ENCODE results near the gene NTM.
"Not testable (repeated sequence)": the region's sequence is repeated elsewhere in the genome, so short reads cannot be mapped to it uniquely, and the experiment has no call there.

Gene NTM

GRCh38 chr11:132367293-132367692 lies 996.9 kb downstream of the NTM start:
- H3K27me3 ChIP-seq (replicated peaks; ENCODE audit: control insufficient read depth, insufficient read depth, low read length, poor library complexity, severe bottlenecking): no peaks in the 10 kb centered on the region
- no peaks in the 10 kb centered on the region for H3K4me1 ChIP-seq (ENCODE audit: control insufficient read depth, insufficient read depth, low read length, poor library complexity, severe bottlenecking)
- no peaks in the 10 kb centered on the region for H3K36me3 ChIP-seq (ENCODE audit: control insufficient read depth, insufficient read depth, low read length)
- H3K4me3 ChIP-seq (ENCODE audit: insufficient read depth, low read depth, low read length, poor library complexity, severe bottlenecking): no peak overlapping the region
- no peak for DNase-seq
- H3K9me3 ChIP-seq (ENCODE audit: control insufficient read depth, low read length): no peaks in the 10 kb centered on the region
- no peak overlapping the region for H3K27ac ChIP-seq (ENCODE audit: insufficient read depth, low read length, poor library complexity, severe bottlenecking)

- H3K27ac ChIP-seq (ENCODE audit: insufficient read depth, low read length, poor library complexity, severe bottlenecking); H3K27me3 ChIP-seq (replicated peaks; ENCODE audit: control insufficient read depth, insufficient read depth, low read length, poor library complexity, severe bottlenecking); DNase-seq: not testable (repeated sequence)
These were observed 999.7 kb downstream of the NTM start for GRCh38 chr11:132370114-132370513.

DNA sequence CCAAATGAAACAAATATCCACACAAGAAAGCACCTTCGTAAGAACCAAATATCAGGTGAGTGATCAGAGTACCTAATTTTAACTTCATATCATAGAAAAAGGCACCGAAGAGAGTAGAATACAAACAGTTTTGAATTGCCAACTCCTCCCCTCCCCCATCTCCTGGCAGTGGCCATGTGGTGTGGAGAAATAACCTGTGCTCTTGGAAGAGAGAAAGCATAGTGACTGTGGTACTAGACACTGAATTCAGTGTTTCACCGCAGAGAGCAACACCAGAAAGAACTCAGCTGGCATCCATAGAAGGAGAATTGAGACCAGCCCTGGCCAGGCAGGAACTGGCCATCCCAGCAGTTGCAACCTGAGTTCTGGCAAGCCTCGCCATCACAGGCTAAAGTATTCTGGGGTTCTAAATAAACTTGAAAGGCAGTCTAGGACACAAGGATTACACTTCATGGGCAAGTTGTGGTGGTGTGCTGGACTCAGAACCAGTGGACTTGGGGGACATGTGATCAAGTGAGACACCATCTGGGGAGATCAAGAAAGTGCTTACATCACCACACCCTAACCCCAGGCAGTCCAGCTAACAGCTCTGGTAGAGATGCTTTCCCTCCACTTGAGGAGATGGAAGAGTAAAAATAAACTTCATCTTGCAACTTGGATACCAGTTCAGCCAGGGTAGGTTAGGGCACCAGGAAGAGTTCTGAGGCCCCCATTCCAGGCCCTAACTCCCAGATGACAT lies 1003.2 kb downstream of the NTM start:
- DNase-seq: no peak
- no peak overlapping the region for H3K4me3 ChIP-seq (ENCODE audit: insufficient read depth, low read depth, low read length, poor library complexity, severe bottlenecking)
- no peak overlapping the region for H3K27ac ChIP-seq (ENCODE audit: insufficient read depth, low read length, poor library complexity, severe bottlenecking)
- H3K9me3 ChIP-seq (ENCODE audit: control insufficient read depth, low read length): no peaks in the 10 kb centered on the region
- no peaks in the 10 kb centered on the region for H3K36me3 ChIP-seq (ENCODE audit: control insufficient read depth, insufficient read depth, low read length)
- no peaks in the 10 kb centered on the region for H3K4me1 ChIP-seq (ENCODE audit: control insufficient read depth, insufficient read depth, low read length, poor library complexity, severe bottlenecking)
- no peaks in the 10 kb centered on the region for H3K27me3 ChIP-seq (replicated peaks; ENCODE audit: control insufficient read depth, insufficient read depth, low read length, poor library complexity, severe bottlenecking)

More at GRCh38 chr11:132370114-132370513, 999.7 kb downstream of the NTM start:
- H3K4me1 ChIP-seq (ENCODE audit: control insufficient read depth, insufficient read depth, low read length, poor library complexity, severe bottlenecking); H3K9me3 ChIP-seq (ENCODE audit: control insufficient read depth, low read length); H3K36me3 ChIP-seq (ENCODE audit: control insufficient read depth, insufficient read depth, low read length); H3K4me3 ChIP-seq (ENCODE audit: insufficient read depth, low read depth, low read length, poor library complexity, severe bottlenecking): not testable (repeated sequence)

DNA sequence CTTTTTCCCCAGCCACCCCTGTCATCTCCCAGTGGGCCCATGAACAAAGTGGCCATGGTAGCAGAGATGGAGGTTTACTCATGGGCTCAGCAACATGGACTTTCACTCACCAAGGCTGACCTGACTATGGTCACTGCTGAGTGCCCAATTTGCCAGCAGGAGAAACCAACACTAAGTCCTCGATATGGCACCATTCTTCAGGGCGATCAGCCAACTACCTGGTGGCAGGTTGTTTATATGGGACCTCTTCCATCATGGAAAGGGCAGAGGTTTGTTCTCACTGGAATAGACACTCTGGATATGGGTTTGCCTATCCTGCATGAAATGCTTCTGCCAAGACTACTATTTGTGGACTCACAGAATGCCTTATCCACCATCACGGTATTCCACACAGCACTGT lies 1009.1 kb downstream of the NTM start:
- H3K27me3 ChIP-seq (replicated peaks; ENCODE audit: control insufficient read depth, insufficient read depth, low read length, poor library complexity, severe bottlenecking): no peaks in the 10 kb centered on the region
- no peak for DNase-seq

More for the DNA sequence above, 1009.1 kb downstream of the NTM start:
- Histone ChIP-seq H3K36me3 (ENCODE audit: control insufficient read depth, insufficient read depth, low read length) (no peaks in the 10 kb centered on the region), H3K9me3 (ENCODE audit: control insufficient read depth, low read length) (no peaks in the 10 kb centered on the region), H3K4me3 (ENCODE audit: insufficient read depth, low read depth, low read length, poor library complexity, severe bottlenecking) (no peak overlapping the region), H3K4me1 (ENCODE audit: control insufficient read depth, insufficient read depth, low read length, poor library complexity, severe bottlenecking) (no peaks in the 10 kb centered on the region), H3K27ac (ENCODE audit: insufficient read depth, low read length, poor library complexity, severe bottlenecking) (no peak overlapping the region)

Measured in effector memory CD4-positive, alpha-beta T cell (primary cell).